Aorta (tissue), 5 donors: ENCODE measurements around the gene PCSK7. TPM values are rescaled to one million over a fixed set of nuclear protein-coding genes. Genes with fewer than 3 reads are reported as not detected.
"Not testable (repeated sequence)": the region's sequence is repeated elsewhere in the genome, so short reads cannot be mapped to it uniquely, and the experiment has no call there.

Experiments
- ATAC-seq: fragments of 200-7000 bp; cut with Tn5 transposase; one replicate; pipeline ENCODE4 v1.9.1; 2022; ENCODE audit warnings: moderate library complexity; ENCODE audit not compliant: low FRiP score
- DNase-seq, 2 donors: peaks; one replicate each; pipeline ENCODE4 v3.0.0-alpha.2; 2020
- H3K27ac ChIP-seq, 2 donors: one replicate each; pipeline ENCODE4 v1.5.1; 2013; ENCODE audit warnings: low read length in 2 of 2, mild to moderate bottlenecking in 2 of 2, moderate library complexity in 2 of 2, control low read depth in 1 of 2, inconsistent platforms in 1 of 2, low read depth in 1 of 2
- H3K27me3 ChIP-seq, 2 donors: one replicate each; pipeline ENCODE4 v1.6.1; 2013; ENCODE audit warnings: control low read depth in 1 of 2, low read length in 1 of 2, mild to moderate bottlenecking in 1 of 2, moderate library complexity in 1 of 2; ENCODE audit not compliant: insufficient read depth in 2 of 2, control insufficient read depth in 1 of 2
- H3K36me3 ChIP-seq, 2 donors: one replicate each; pipeline ENCODE4 v1.6.1; 2013; ENCODE audit warnings: control low read depth in 1 of 2, low read length in 1 of 2, mild to moderate bottlenecking in 1 of 2; ENCODE audit not compliant: insufficient read depth in 2 of 2, control insufficient read depth in 1 of 2
- H3K4me1 ChIP-seq, 2 donors: one replicate each; pipeline ENCODE4 v1.6.1; 2013; ENCODE audit warnings: low read length in 2 of 2, control low read depth in 1 of 2, mild to moderate bottlenecking in 1 of 2, moderate library complexity in 1 of 2; ENCODE audit not compliant: insufficient read depth in 2 of 2, control insufficient read depth in 1 of 2
- H3K4me3 ChIP-seq, 2 donors: one replicate each; pipeline ENCODE4 v1.5.1; 2013; ENCODE audit warnings: low read length in 2 of 2, control low read depth in 1 of 2, mild to moderate bottlenecking in 1 of 2
- H3K9me3 ChIP-seq: one replicate; pipeline ENCODE4 v1.6.1; 2013; ENCODE audit warnings: mild to moderate bottlenecking, low read length; ENCODE audit not compliant: control insufficient read depth
- WGBS, 2 donors: extraction: QIAGEN DNeasy Blood & Tissue Kit; methylation state at CpG; one replicate each; pipeline ENCODE4 v1.1.7; 2013; 5-methylcytosine and 5-hydroxymethylcytosine counted together
- intact Hi-C, 2 donors: fragments of 100-400 bp; cut with DNase I; formaldehyde crosslinking; loops; one replicate each; pipeline versions ENCODE4 v1.14.2 to v1.15.0; 2022
- polyA plus RNA-seq, 2 donors: library from polyadenylated mRNA; stranded (reverse); fragments of 200-250 nt; gene quantifications; one replicate each; pipeline ENCODE4 v1.2.3, GENCODE V29; 2013
- total RNA-seq, 2 donors: library from RNA; stranded (reverse); fragmentation: NEBNext Ultra II Directional; extraction: Animal tissue kit (Norgen Biotek cat#: 25700); gene quantifications; one replicate each; pipeline ENCODE4 v1.2.1, GENCODE V29; 2021
- donor health status: healthy with polysubstance abuse.
- donor health status: Bipolar disorder and iron deficiency.
- donor health status: DM: no; HTN: no; CAD: no.
- donor health status: DM: no; HTN: no; CAD: no.
- donor health status: DM: yes; HTN: yes; CAD: no.

Gene PCSK7
- total and polyA plus RNA-seq, 4 donors = 23.5 to 71.5 (median 54.9) TPM

GRCh38 chr11:117265745-117266144, 33.9 kb upstream of the PCSK7 start:
- no peaks in the 10 kb centered on the region for H3K9me3 ChIP-seq
- no peaks in the 10 kb centered on the region for H3K27me3 ChIP-seq
- H3K4me3 ChIP-seq = no peak overlapping the region
- WGBS, 2 donors = 78 to 80% methylated on average over 2 of the region's 2 CpGs
- H3K4me1 ChIP-seq = no peaks in the 10 kb centered on the region
- H3K36me3 ChIP-seq = peaks cover 0 to 2% of the 10 kb centered on the region in 2 donors
- no peak overlapping the region for H3K27ac ChIP-seq
- DNase-seq = no peak
- intact Hi-C loops = no loop called here
- no peak for ATAC-seq

- H3K9me3 ChIP-seq, ATAC-seq, H3K36me3 ChIP-seq, DNase-seq, H3K27me3 ChIP-seq, H3K4me3 ChIP-seq, H3K4me1 ChIP-seq, H3K27ac ChIP-seq, intact Hi-C loops: not testable (repeated sequence)
- 95 to 97% methylated on average over 7 of the region's 7 CpGs for WGBS, 2 donors
Observed at GRCh38 chr11:117264624-117265323, 32.9 kb upstream of the PCSK7 start.

- DNase-seq (no peak), ATAC-seq (no peak)
- H3K9me3 ChIP-seq = no peaks in the 10 kb centered on the region
- no peak overlapping the region for H3K4me3 ChIP-seq
- H3K27me3 ChIP-seq = no peaks in the 10 kb centered on the region
- WGBS, 2 donors = 70 to 71% methylated on average over 1 of the region's 1 CpG
- no peak overlapping the region for H3K27ac ChIP-seq
- intact Hi-C loops = no loop called here
- no peaks in the 10 kb centered on the region for H3K4me1 ChIP-seq
- peaks cover 0 to 1% of the 10 kb centered on the region in 2 donors for H3K36me3 ChIP-seq
Observed at GRCh38 chr11:117259417-117259816, 27.5 kb upstream of the PCSK7 start.

- Histone ChIP-seq H3K27me3 (no peaks in the 10 kb centered on the region), H3K9me3 (no peaks in the 10 kb centered on the region), H3K4me3 (no peak overlapping the region), H3K4me1 (no peaks in the 10 kb centered on the region), H3K27ac (no peak overlapping the region), H3K36me3 (peaks cover 0 to 1% of the 10 kb centered on the region in 2 donors)
- intact Hi-C loops = no loop called here
- ATAC-seq (no peak), DNase-seq (no peak)
- 88 to 91% methylated on average over 2 of the region's 2 CpGs for WGBS, 2 donors
Observed at GRCh38 chr11:117258576-117258975, 26.7 kb upstream of the PCSK7 start.

- Histone ChIP-seq H3K4me3 (no peak overlapping the region), H3K27me3 (no peaks in the 10 kb centered on the region), H3K9me3 (no peaks in the 10 kb centered on the region), H3K4me1 (no peaks in the 10 kb centered on the region), H3K36me3 (peaks cover 1 to 3% of the 10 kb centered on the region in 2 donors), H3K27ac (no peak overlapping the region)
- ATAC-seq (no peak), DNase-seq (no peak)
- intact Hi-C loops = no loop called here
- WGBS, 2 donors = 45 to 65% methylated on average over 2 of the region's 2 CpGs
Observed at GRCh38 chr11:117256573-117256972, 24.7 kb upstream of the PCSK7 start.

- no peak overlapping the region for H3K27ac ChIP-seq
- intact Hi-C loops = no loop called here
- WGBS, 2 donors = 74 to 77% methylated on average over 3 of the region's 3 CpGs
- no peak for ATAC-seq
- no peaks in the 10 kb centered on the region for H3K4me1 ChIP-seq
- H3K36me3 ChIP-seq = peaks cover 1 to 3% of the 10 kb centered on the region in 2 donors
- no peak for DNase-seq
- H3K9me3 ChIP-seq = no peaks in the 10 kb centered on the region
- no peak overlapping the region for H3K4me3 ChIP-seq
- no peaks in the 10 kb centered on the region for H3K27me3 ChIP-seq
Observed at GRCh38 chr11:117255966-117256365, 24.1 kb upstream of the PCSK7 start.

GRCh38 chr11:117251506-117251905, 19.6 kb upstream of the PCSK7 start:
- Histone ChIP-seq H3K36me3 (peaks cover 1 to 8% of the 10 kb centered on the region in 2 donors), H3K27me3 (no peaks in the 10 kb centered on the region), H3K4me3 (no peak overlapping the region), H3K27ac (no peak overlapping the region), H3K4me1 (no peaks in the 10 kb centered on the region), H3K9me3 (no peaks in the 10 kb centered on the region)
- WGBS, 2 donors = 87 to 88% methylated on average over 9 to 10 of the region's 10 CpGs
- intact Hi-C loops = no loop called here
- DNase-seq (no peak), ATAC-seq (no peak)

- no peak overlapping the region for H3K27ac ChIP-seq
- no peaks in the 10 kb centered on the region for H3K4me1 ChIP-seq
- no peaks in the 10 kb centered on the region for H3K27me3 ChIP-seq
- 88% methylated on average over 4 of the region's 4 CpGs for WGBS, 2 donors
- H3K4me3 ChIP-seq = no peak overlapping the region
- H3K9me3 ChIP-seq = no peaks in the 10 kb centered on the region
- intact Hi-C loops = no loop called here
- no peak for DNase-seq
- ATAC-seq = no peak
- H3K36me3 ChIP-seq = peaks cover 2 to 8% of the 10 kb centered on the region in 2 donors
Observed at GRCh38 chr11:117249571-117249970, 17.7 kb upstream of the PCSK7 start.

- Histone ChIP-seq H3K27me3 (no peaks in the 10 kb centered on the region), H3K36me3 (peaks cover 2 to 11% of the 10 kb centered on the region in 2 donors), H3K27ac (no peak overlapping the region), H3K4me3 (no peak overlapping the region), H3K4me1 (no peaks in the 10 kb centered on the region), H3K9me3 (no peaks in the 10 kb centered on the region)
- WGBS, 2 donors = 84 to 88% methylated on average over 4 of the region's 4 CpGs
- ATAC-seq = no peak
- intact Hi-C loops = no loop called here
- no peak for DNase-seq
Observed at GRCh38 chr11:117248341-117248740, 16.5 kb upstream of the PCSK7 start.
